Measurements from ENCODE around the gene SIN3A.
"Not testable (repeated sequence)": the region's sequence is repeated elsewhere in the genome, so short reads cannot be mapped to it uniquely, and the experiment has no call there.

Gene SIN3A

GRCh38 chr15:75356006-75356405 lies 95.5 kb downstream of the SIN3A start:
- DNase-seq (ENCODE audit: low spot score) = no peak

DNA sequence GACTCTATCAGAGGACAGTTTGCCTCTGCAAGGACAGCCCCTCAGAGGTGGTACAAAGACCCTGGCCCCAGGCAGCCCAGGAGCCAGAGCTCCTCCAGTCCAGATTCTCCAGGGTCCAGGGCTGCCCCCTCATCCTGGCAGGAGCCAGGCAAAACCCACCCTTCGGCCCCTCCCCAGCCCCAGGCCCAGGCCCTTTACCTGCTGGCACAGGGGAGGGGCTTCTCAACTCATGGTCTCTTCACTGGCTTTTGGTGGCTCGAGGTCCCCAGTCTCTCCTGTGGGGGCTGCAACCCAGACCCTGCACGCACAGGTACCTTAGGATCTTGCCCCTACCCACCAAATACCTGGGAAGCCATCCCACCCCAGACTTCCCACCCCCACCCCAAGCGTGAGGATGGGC lies 96.1 kb downstream of the SIN3A start:
- DNase-seq (ENCODE audit: low spot score) = no peak

DNA sequence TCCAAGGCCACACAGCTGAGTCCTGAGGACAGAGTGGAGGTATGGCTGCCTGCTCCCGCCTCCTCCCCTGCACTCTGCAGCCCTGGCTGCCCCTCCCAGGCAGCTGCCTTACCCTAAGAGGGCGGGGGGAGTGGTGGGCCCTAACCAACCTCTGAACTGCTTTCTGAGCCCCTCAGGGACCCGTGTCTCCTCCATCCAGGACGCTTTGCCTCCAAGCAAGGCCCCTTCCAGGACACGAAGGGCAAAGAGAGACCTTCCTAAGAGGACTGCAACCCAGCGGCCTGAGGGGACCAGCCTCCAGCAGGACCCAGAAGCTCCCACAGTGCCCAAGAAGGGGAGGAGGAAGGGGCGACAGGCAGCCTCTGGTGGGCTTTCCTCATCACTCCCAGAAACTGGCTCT lies 97.0 kb downstream of the SIN3A start:
- DNase-seq (ENCODE audit: low spot score) = no peak

DNA sequence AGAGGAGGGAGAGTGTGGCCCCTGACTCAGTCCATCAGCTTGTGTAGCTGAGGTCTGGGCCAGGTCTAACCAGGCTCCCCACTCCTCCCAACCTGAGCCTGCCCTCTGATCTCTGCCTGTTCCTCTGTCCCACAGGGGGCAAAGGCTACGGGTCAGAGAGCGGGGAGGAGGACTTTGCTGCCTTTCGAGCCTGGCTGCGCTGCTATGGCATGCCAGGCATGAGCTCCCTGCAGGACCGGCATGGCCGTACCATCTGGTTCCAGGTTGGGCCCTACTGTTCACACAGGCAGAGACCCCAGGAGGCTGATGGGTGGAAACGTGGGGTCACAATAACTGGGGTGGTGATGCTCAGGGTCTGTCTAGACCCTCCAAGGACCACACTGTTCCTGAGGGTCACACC lies 97.9 kb downstream of the SIN3A start:
- DNase-seq (ENCODE audit: low spot score) = no peak

DNA sequence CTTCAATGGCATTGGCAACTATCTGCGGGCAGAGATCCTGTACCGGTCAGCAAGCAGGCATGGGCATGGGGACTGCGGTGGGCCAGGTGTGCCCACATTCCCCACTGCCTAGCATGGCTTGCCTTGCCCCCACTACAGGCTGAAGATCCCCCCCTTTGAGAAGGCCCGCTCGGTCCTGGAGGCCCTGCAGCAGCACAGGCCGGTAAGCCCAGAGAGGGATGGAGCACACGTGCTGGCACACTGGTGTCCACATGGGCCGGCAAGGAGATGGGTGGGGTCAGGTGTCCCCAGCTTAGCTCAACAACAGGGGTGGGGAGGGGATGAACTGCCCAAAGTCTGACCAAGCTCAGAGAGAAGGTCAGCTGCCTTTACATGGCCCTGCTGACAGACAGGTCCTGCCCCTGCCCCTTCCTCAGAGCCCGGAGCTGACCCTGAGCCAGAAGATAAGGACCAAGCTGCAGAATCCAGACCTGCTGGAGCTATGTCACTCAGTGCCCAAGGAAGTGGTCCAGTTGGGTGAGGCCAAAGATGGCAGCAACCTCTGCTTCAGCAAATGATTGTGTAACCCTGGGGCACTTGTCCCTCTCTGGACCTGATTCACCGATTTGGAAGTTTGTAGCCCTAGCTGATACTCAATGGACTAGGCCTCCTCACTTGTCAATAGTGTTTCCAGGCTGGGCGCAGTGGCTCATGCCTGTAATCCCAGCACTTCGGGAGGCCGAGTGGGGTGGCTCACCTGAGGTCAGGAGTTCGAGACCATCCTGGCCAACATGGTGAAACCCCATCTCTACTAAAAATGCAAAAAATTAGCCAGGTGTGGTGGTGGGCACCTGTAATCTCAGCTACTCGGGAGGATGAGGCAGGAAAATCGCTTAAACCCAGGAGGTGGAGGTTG lies 99.1 kb downstream of the SIN3A start:
- DNase-seq (ENCODE audit: low spot score) = no peak

DNA sequence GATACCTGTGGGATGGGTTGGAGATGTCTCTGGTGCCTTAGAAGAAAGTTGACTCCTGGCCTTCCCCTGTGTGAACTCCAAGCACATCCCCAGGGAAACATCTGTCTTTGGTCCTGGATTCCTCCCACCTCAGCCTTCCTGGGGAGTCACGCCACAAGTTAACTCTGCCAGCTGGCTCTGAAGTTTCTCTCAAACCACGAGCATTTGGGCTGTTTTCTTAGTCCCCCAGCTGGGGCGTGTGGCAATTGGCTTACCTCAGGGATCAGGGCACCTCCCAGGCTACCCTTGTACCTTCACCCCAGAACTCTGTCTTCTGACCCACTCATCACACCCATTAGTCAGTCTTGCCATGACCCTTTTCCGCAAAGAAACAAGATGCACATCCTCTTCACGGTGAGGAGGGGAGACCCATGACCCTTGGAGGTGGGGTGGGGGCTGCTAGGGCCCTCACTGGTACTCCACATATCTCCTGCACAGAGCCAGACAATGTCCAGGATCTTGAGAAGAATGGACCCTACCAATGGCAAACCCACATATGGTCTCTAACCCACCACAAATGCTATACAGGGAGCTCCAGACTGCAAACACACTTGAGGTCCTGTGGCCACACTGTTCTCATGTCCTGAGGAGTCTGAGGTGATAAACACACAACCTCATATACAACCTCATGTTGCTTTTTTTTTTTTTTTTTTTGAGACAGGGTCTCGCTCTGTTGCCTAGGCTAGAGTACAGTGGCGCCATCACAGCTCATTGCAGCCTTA lies 100.7 kb downstream of the SIN3A start:
- no peak for DNase-seq (ENCODE audit: low spot score)

DNA sequence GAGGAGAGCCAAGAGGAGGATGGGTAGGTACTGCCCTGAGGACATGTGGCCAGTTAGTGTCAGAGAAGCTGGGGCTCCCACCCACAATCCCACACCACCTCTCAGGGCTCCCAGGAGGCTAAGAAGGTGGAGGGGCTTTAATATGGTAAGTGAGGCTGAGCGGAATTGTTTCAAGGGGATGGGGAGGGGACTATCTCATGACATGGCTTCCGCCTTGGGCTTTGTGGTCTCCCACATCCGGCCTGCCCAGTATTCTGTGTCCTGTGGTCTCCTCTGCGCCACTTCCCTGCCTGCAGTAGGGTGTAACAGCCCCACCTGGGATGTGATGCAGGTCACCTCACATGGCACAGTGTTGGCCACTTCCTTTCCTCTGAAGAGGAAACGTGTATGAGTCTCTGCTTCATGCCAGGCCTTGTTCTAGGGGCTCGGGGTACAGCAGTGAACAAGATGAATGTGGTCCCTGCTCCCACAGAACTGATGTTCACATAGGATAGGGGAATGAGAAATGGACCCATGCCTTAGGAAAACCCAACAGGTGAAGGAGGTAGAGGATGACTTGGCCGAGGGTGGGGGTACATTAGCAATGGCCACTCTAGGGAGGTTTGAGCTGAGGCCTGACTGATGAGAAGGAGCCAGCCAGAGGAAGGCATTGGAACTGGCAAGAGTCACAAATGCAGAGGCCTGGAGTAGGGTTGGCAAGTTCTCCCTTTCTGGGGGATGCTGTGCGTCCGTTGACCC lies 101.5 kb downstream of the SIN3A start:
- no peak for DNase-seq (ENCODE audit: low spot score)

DNA sequence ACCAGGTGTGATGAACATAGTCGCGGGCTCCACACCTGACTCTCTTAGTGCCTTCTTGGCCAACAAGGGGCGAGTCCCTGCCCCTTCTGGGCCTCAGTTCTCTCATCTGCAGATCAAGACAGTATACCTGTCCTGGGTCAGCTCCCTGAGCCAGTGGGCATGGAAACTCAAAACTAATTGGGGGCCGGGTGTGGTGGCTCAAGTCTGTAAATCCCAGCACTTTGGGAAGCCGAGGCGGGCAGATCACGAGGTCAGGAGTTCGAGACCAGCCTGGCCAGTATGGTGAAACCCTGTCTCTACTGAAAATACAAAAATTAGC lies 102.2 kb downstream of the SIN3A start:
- not testable (repeated sequence) for DNase-seq (ENCODE audit: low spot score)

GRCh38 chr15:75348562-75349350 lies 102.7 kb downstream of the SIN3A start:
- peak; percentile 28 for DNase-seq (ENCODE audit: low spot score)

DNA sequence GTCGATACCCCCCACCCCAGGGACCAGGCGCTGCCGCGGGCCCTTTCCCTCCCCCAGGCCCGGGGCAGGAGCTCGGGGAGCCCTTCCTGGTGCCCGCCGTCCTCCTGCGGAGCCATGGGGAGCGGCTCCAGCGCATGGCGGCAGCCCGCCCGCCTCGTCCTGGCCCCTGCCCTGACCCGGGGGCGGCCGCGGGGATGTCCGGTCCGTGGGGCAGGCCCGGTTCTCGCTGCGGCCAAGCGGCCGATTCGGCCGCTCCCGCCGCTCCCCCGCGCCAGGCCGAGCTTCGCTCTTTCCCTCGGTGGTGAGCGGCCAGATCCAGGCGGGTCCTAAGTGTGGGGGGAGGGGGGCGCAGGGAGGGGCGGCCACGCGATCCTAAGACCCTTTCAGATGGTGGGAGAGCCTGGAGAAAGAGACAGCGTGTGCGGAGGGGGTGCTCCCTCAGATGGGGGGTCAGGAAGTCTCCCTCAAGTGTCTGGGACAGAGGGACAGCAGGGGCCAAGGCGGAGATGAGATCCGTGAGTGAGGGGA lies 103.4 kb downstream of the SIN3A start:
- DNase-seq (ENCODE audit: low spot score) = peak; percentile 70

DNA sequence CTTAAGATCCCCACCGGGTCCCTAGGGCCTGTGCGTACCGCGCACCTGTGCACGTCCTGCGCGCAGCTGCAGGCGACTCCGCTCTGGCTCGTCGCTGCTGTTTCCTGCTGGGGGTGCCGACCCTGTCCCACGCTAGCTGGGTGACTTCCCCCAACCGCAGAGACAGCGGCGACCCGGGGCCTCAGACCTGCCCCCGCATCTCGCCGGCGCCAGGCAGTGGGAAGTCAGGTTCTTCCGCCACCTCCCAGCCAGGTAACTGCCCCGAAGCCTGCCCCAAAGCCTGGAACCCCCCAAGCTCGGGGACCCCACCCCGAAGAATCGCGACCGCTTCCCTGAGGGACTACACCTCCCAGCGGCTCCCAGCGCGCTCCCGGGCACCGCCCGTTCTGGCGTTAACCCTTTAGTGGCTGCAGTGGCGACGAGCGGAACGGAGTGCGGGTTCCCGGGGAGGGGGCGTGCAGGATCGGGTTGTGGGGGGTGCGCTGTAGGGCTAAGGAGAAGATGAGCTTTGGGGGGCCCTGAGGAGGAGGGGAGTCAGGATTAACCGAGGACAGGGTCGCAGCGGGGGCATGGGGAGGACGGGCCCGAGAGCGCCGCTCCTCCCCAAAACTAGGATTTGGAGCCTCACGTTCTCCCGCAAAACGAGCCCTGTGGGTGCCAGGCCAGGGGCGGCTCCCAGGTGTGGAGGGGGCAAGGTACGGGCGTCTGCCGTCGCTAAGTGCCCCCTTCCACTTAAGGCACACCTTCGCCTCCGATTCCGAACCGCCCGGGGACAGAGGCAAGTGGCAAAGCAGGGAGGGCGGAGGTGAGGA lies 104.1 kb downstream of the SIN3A start:
- peak; percentile 78 for DNase-seq (ENCODE audit: low spot score)

DNA sequence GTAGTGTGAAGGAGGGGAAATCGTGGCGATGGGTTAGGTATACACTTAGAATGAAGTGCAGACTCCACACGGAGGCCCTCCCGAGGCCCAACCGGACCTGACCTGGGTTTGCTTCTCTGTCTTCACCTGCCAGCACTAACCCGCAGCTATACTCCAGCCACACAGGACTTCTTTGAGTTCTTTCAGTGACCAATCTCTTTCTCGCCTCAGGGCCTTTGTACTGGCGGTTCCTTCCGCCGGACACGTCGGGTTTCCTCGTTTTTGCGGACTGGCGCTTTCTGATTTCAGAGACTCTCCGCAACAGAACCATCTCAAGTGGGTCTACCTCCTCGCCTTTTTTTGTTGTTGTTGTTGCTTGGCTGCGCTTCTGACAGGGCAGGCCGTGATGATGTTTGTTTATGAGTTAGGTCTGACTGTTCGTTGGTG lies 104.7 kb downstream of the SIN3A start, which contains the start of gene NEIL1:
Gene NEIL1, plus strand, starts transcription at position 244 of the 426 bp plus-strand sequence. CDS start 1,867 bp downstream, outside the sequence.
- DNase-seq (ENCODE audit: low spot score) = no peak

DNA sequence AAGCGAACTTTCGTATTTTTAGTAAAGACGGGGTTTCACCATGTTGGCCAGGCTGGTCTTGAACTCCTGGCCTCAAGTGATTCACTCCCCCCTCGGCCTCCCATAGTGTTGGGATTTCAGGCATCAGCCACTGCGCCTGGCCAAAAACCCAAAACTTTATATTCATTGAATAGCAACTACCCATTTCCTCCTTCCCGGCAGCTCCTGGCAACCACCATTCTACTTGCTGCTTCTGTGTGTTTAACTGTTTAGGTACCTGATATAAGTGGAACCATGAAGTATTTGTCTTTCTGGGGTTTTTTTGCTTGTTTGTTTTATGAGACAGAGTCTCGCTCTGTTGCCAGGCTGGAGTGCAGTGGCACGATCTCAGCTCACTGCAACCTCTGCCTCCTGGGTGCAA lies 107.5 kb downstream of the SIN3A start:
- not testable (repeated sequence) for DNase-seq (ENCODE audit: low spot score)

GRCh38 chr15:75342221-75342620 lies 109.3 kb downstream of the SIN3A start:
- no peak for DNase-seq (ENCODE audit: low spot score)

GRCh38 chr15:75339531-75340240 lies 111.8 kb downstream of the SIN3A start:
- DNase-seq (ENCODE audit: low spot score) = no peak

- DNase-seq (ENCODE audit: low spot score) = no peak
These were observed 112.7 kb downstream of the SIN3A start for GRCh38 chr15:75338661-75339240.

- peak; percentile 87 for DNase-seq (ENCODE audit: low spot score)
These were observed 115.7 kb downstream of the SIN3A start, which contains the start of gene COMMD4 for GRCh38 chr15:75335705-75336355. TSS of gene COMMD4 (plus strand) at chr15:75336063. CDS start at chr15:75336090, 27 bp downstream.

DNA sequence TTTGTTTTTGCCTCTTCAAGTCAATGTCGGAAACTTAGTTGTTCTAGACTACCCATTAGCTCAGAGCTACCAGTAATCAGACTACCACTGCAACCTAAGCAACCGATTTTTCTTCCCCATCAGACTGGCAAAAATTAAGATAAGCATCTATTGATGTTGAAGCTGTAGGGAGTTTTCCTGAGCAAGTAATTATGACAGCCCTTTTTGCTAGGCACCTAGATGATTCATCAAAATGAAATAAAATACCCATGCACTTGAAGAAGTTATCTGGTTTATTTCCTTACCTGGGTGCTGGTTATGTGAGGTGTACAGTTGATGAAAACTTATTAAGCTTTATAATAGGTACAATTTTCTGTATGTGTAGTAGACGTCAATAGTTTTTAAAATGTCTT lies 116.2 kb downstream of the SIN3A start:
- DNase-seq (ENCODE audit: low spot score) = no peak
